Large intestine (tissue), 3 donors: ENCODE data around the gene ATXN2L. TPM values are rescaled to one million over a fixed set of nuclear protein-coding genes. Genes with fewer than 3 reads are reported as not detected.
A peak's percentile ranks its signal among the peaks of the same experiment; 100 is the strongest.
"Not testable (repeated sequence)": the region's sequence is repeated elsewhere in the genome, so short reads cannot be mapped to it uniquely, and the experiment has no call there.

Experiments used
- DNase-seq, 2 donors: peaks; one replicate each; pipeline versions ENCODE4 v3.0.0 to v3.0.0-alpha.2; 2013
- H3K27ac ChIP-seq: one replicate; pipeline ENCODE4 v1.5.1; 2013; ENCODE audit warnings: low read length
- H3K27me3 ChIP-seq: 2 replicates; pipeline ENCODE4 v1.6.1; 2013; ENCODE audit warnings: low read length; ENCODE audit not compliant: control insufficient read depth, insufficient read depth
- H3K36me3 ChIP-seq: 2 replicates; pipeline ENCODE4 v1.6.1; 2013; ENCODE audit warnings: low read length; ENCODE audit not compliant: control insufficient read depth, insufficient read depth
- H3K4me1 ChIP-seq: one replicate; pipeline ENCODE4 v1.6.1; 2013; ENCODE audit warnings: low read length; ENCODE audit not compliant: control insufficient read depth, insufficient read depth
- H3K4me3 ChIP-seq: one replicate; pipeline ENCODE4 v1.5.1; 2013; ENCODE audit warnings: low read length
- H3K9me3 ChIP-seq: one replicate; pipeline ENCODE4 v1.6.1; 2013; ENCODE audit warnings: mild to moderate bottlenecking, low read depth, low read length, moderate library complexity; ENCODE audit not compliant: control insufficient read depth
- WGBS: methylation state at CpG from one replicate; pipeline ENCODE4 v1.1.5; 2013; ENCODE audit warnings: low lambda C conversion rate; ENCODE audit not compliant: insufficient coverage; 5-methylcytosine and 5-hydroxymethylcytosine counted together
- polyA plus RNA-seq: library from polyadenylated mRNA; unstranded; fragments of 120-200 nt; gene quantifications from one replicate; pipeline ENCODE4 v1.2.1, GENCODE V29; 2013

Gene ATXN2L
- polyA plus RNA-seq, 1 donor: 130 TPM

- Histone ChIP-seq H3K27ac (peak overlapping the region; percentile 68), H3K4me3 (peak overlapping the region; percentile 84), H3K9me3 (no peaks in the 10 kb centered on the region), H3K4me1 (peaks cover 17% of the 10 kb centered on the region), H3K36me3 (peaks cover 32% of the 10 kb centered on the region), H3K27me3 (no peaks in the 10 kb centered on the region)
- DNase-seq: peak in 1 of 2 donors; percentile 18
- no CpG with 5 or more reads among the region's 5 CpGs for WGBS
Observed at GRCh38 chr16:28846933-28847273, 24.1 kb downstream of the ATXN2L start.

- Histone ChIP-seq H3K27ac (no peak overlapping the region), H3K36me3 (no peaks in the 10 kb centered on the region), H3K4me1 (no peaks in the 10 kb centered on the region), H3K4me3 (no peak overlapping the region), H3K9me3 (no peaks in the 10 kb centered on the region), H3K27me3 (no peaks in the 10 kb centered on the region)
- DNase-seq: no peak
- WGBS: no CpG with 5 or more reads among the region's 8 CpGs
Observed at GRCh38 chr16:28858421-28858820, 35.6 kb downstream of the ATXN2L start.

- Histone ChIP-seq H3K36me3 (no peaks in the 10 kb centered on the region), H3K4me1 (no peaks in the 10 kb centered on the region), H3K27ac (no peak overlapping the region), H3K27me3 (no peaks in the 10 kb centered on the region), H3K9me3 (no peaks in the 10 kb centered on the region), H3K4me3 (no peak overlapping the region)
- DNase-seq: no peak
- WGBS: no CpG with 5 or more reads among the region's 4 CpGs
Observed at GRCh38 chr16:28859326-28859725, 36.5 kb downstream of the ATXN2L start.

GRCh38 chr16:28863929-28864793 lies 41.4 kb downstream of the ATXN2L start:
- Histone ChIP-seq H3K9me3 (no peaks in the 10 kb centered on the region), H3K27me3 (no peaks in the 10 kb centered on the region), H3K36me3 (peaks cover 21% of the 10 kb centered on the region), H3K4me3 (peak overlapping the region; percentile 63), H3K4me1 (peaks cover 27% of the 10 kb centered on the region), H3K27ac (peak overlapping the region; percentile 86)
- peak in 1 of 2 donors; percentile 71 for DNase-seq
- no CpG with 5 or more reads among the region's 42 CpGs for WGBS

- Histone ChIP-seq H3K27ac (peak overlapping the region; percentile 86), H3K36me3 (peaks cover 31% of the 10 kb centered on the region), H3K9me3 (no peaks in the 10 kb centered on the region), H3K4me1 (peaks cover 27% of the 10 kb centered on the region), H3K27me3 (no peaks in the 10 kb centered on the region), H3K4me3 (peak overlapping the region; percentile 63)
- peak in 1 of 2 donors; percentile 55 for DNase-seq
- no CpG with 5 or more reads among the region's 12 CpGs for WGBS
Observed at GRCh38 chr16:28865001-28865688, 42.3 kb downstream of the ATXN2L start.

- peaks cover 38% of the 10 kb centered on the region for H3K36me3 ChIP-seq
- DNase-seq: peak in 1 of 2 donors; percentile 68
Observed at GRCh38 chr16:28865722-28866453, 43.1 kb downstream of the ATXN2L start.

GRCh38 chr16:28866454-28866804 lies 43.6 kb downstream of the ATXN2L start:
- no peak for DNase-seq
- H3K4me1 ChIP-seq: peaks cover 27% of the 10 kb centered on the region
- H3K4me3 ChIP-seq: peak overlapping the region; percentile 35
- peak overlapping the region; percentile 47 for H3K27ac ChIP-seq
- peaks cover 43% of the 10 kb centered on the region for H3K36me3 ChIP-seq
- no peaks in the 10 kb centered on the region for H3K27me3 ChIP-seq
- no CpG with 5 or more reads among the region's 17 CpGs for WGBS
- no peaks in the 10 kb centered on the region for H3K9me3 ChIP-seq

More at GRCh38 chr16:28865722-28866453, 43.1 kb downstream of the ATXN2L start:
- no CpG with 5 or more reads among the region's 32 CpGs for WGBS
- H3K27ac ChIP-seq: peak overlapping the region; percentile 86
- no peaks in the 10 kb centered on the region for H3K27me3 ChIP-seq
- peak overlapping the region; percentile 35 for H3K4me3 ChIP-seq
- peaks cover 27% of the 10 kb centered on the region for H3K4me1 ChIP-seq
- no peaks in the 10 kb centered on the region for H3K9me3 ChIP-seq

- Histone ChIP-seq H3K27ac (peak overlapping the region; percentile 47), H3K4me3 (no peak overlapping the region), H3K36me3 (peaks cover 51% of the 10 kb centered on the region), H3K9me3 (no peaks in the 10 kb centered on the region), H3K27me3 (no peaks in the 10 kb centered on the region), H3K4me1 (peaks cover 27% of the 10 kb centered on the region)
- no peak for DNase-seq
- no CpG with 5 or more reads among the region's 13 CpGs for WGBS
Observed at GRCh38 chr16:28867241-28867640, 44.4 kb downstream of the ATXN2L start.

- Histone ChIP-seq H3K36me3 (peaks cover 55% of the 10 kb centered on the region), H3K4me1 (peaks cover 27% of the 10 kb centered on the region)
- not testable (repeated sequence) for H3K9me3 ChIP-seq, DNase-seq, H3K27ac ChIP-seq, H3K27me3 ChIP-seq, H3K4me3 ChIP-seq
- no CpG with 5 or more reads among the region's 9 CpGs for whole genome bisulfite sequencing
Observed at GRCh38 chr16:28867646-28868045, 44.8 kb downstream of the ATXN2L start.

GRCh38 chr16:28869201-28869600 lies 46.4 kb downstream of the ATXN2L start:
- no peaks in the 10 kb centered on the region for H3K27me3 ChIP-seq
- no peaks in the 10 kb centered on the region for H3K9me3 ChIP-seq
- H3K4me1 ChIP-seq: peaks cover 27% of the 10 kb centered on the region
- no CpG with 5 or more reads among the region's 11 CpGs for WGBS
- no peak overlapping the region for H3K27ac ChIP-seq
- peaks cover 69% of the 10 kb centered on the region for H3K36me3 ChIP-seq
- no peak for DNase-seq
- H3K4me3 ChIP-seq: no peak overlapping the region
